Stimulated activated CD4-positive, alpha-beta T cell treated with anti-CD3 and anti-CD28 coated beads, TNF-alpha, amount 100 ng/mL, for 24 hours (primary cell): ENCODE measurements around the gene NSUN3.
"Not testable (repeated sequence)": the region's sequence is repeated elsewhere in the genome, so short reads cannot be mapped to it uniquely, and the experiment has no call there.

Experiments used
- DNase-seq, 3 experiments: peaks; one replicate each; pipeline ENCODE4 v3.0.0-alpha.2; 2020; ENCODE audit warnings: low read depth in 3 of 3

Gene NSUN3

DNA sequence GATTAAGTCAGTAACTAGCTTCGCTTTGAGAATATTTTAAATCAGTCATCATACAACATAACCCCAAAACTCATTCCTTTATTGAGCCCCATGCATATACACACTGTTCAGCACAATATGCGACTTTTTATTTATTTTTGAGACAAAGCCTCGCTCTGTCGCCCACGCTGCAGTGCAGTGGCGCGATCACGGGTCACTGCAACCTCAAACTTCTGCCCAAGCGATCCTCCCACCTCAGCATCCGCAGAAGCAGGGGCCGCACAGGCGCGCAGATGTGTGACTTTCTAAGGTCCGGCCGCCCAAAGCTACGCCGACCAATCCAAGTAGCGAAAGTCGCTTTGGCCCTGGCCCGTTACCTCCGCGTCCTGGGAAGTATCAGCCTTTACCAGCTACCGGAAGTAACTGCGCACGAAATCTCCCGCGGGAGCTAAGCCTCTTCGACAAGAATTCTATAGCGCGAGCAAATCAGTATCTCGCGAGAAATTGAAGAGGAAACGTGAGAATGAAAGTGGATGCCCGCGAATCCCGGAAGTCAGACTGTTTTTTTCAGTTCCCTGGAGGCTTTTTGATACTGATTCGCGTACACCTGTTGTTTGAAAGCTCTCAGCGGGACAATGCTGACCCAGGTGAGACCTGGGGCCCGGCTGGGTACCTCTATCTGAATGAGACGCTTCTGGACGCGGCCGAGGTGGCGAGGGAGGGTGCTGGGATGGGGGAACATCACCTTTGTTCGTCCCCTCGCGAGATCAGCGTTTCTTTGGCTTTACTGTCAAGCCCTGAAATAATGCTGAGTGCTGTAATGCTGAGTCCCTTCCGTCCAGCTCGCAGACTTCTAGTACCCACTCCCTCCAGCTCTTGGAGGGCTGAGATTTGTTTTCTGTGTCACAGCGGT, at the start of gene NSUN3, which contains the start of gene DHFR2:
TSS of gene NSUN3 (plus strand) at position 549 of the 892 bp plus-strand sequence. CDS start at position 615, 66 bp downstream.
TSS of gene DHFR2 (minus strand) at position 404 of the 892 bp plus-strand sequence. CDS start 1,405 bp downstream, outside the sequence.
- peak; percentile 60 to 78 (median 76) for DNase-seq

DNA sequence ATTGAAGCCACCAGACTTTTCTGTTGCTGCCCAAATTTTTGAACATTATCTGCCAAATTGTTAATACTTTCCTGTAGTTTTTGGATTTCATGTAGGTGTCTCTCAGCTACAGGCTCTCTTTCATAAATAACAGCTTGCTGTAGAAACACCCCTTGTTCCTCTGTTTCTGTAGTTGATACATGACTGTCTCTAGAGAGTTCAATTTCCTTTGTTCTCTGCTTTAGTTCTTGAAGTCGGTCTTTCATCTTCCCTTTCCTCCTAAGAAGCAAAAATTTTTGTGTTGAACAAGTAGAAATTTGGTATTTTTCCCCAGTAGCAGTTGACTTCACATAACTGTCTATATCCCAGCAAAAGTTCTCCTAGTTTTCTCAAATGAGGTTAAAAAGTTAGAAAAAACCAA, 47.8 kb upstream of the NSUN3 start:
- no peak for DNase-seq

DNA sequence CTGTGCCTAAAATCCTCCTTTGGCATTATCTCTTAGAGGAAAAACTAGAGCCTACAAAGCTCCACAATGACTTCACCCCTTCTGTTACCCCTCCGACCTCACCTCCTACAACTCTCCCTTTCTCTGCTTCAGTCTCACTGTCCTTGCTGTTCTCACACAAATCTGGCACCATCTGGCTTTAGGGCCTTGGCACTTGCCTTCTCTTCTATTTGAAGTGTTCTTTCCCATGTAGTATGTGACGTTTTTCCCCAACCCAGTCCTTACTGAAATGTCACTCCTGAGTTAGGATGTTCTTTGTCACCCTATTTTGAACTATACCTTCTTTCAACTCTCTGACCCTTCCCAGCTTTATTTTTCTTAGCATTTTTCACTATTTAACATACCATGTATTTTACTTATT, 43.2 kb upstream of the NSUN3 start:
- no peak for DNase-seq

DNA sequence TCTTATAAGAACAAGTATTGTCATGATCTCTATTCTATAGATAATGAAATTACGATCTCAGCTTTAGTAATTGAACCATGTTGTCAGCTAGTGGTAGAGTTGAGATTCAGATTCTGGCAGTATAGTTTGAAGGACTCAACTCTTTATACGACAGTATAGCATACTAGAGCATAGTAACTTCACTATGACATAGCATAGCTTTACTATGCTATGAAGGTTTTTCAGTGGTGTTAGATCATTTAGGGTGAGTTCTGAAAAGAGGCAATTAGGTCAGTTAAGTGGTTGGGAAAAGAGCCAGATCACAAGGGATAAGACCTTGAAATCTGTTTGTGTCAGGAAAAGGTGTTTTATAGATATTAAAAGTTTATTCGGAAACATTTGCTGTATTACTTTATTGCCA, 42.6 kb upstream of the NSUN3 start:
- no peak for DNase-seq

DNA sequence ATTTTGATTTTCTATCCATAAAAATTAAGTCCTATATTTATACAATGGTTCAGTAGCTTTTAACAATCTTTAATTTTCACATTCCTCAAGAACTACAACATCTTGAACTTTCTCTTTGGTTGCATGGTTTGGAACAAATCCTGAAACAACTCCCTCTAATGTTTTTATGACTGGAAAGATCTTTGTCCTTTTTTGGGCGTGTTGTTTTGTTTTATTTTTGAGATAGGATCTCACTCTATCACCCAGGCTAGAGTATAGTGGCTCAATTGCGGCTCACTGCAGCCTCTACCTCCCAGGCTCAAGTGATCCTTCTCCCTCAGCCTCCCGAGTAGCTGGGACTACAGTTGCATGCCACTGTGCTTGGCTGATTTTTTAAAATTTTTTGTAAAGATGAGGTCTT, 38.5 kb upstream of the NSUN3 start:
- no peak for DNase-seq

DNA sequence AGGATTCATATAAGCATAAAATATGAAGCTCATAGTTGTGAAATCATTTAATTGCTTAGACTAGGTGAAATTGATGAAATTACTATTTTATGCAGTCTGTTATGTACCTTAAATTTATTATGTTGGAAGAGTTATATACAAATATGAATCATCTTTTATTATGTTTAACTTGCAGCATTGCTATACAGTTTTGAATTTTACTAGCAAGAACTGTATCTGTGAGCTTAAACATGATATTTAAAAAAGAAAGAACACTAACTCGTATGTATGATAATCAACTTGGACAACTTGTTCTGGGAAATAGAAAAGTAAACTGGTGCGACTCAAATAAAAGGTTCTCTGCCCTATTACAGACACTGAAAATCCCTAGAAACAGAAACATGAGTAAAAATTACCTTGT, 36.2 kb upstream of the NSUN3 start:
- DNase-seq = no peak

DNA sequence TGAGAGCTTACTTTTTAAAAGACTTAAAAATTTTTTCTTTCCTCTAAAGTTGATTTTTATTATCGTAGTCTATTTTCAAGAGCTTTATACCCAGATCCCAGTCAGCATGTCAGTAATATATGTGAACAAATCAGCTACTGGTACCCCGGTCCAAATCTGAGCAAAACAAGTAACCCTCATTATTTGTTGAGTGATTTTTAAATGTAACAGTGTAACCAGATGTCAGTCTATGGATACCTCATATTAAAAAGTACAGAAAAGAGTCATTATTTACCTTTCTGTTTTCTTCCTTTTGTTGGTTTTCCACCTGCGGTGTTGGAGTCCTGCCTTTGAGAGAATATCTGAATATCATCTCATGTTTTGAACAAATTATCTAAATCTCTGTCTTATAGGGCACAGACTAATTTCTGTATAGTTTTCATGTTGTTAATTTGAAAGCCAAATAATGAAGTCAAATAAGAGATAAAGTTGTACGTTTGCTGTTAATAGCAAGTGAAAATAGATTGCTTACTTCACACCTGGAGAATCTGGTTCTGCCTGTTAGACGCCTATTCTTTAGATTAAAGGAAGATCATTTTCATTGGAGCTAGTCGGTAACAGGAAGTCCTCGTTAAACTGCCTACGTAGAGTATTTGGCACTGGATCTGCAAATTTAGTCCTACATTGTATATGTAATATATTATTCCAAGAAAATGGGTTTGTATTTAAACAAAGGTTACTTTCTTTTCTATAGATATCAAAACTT, 34.6 kb upstream of the NSUN3 start, which contains the start of gene STX19:
TSS of gene STX19 (minus strand) at position 505 of the 745 bp plus-strand sequence. CDS start 13,328 bp downstream, outside the sequence.
- DNase-seq = no peak

DNA sequence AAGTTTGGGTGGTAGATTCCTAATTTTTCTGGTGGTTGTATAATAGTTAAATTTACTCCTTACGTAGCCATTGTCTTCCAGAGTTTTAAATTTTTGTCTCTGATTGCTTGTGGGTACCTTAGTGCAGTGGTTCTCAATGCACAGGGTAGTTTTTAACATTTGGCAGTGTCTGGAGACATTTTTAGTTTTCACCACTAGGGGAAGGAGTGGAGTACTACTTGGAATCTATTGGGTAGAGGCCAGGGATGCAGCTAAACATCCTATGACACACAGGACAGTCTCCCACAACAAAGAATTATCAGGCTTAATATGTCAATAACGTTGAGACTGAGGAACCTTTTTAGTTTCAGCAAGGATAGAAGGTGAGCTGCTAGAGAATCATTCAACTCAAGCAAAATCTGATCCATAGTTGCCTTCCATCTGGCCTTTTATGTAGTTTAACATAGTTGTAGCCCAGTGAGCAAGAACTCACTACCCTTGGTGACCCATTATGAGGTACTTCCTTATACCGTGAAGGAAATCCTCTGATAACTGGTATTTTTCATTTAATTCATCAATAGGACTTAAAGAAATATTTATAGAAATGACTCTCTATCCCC, 25.9 kb upstream of the NSUN3 start:
- DNase-seq = no peak

DNA sequence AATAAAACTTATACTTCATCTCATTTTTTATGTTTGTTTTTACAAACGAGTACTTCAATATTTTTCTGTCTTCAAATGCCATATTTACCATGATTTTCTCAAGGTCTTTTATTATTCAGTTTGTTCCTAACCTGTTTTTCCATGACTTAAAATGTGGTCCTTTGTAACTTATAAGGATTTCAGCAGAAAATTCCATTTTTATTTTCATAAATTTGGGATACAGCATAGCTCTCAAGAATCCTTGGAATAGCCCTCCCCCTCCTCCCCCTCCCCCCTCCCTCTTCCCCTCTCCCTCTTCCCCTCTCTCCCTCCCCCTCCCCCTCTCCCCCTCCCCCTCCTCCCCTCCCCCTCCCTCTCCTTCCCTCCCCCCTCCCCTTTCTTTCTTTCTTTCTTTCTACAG, 19.6 kb upstream of the NSUN3 start:
- no peak for DNase-seq

DNA sequence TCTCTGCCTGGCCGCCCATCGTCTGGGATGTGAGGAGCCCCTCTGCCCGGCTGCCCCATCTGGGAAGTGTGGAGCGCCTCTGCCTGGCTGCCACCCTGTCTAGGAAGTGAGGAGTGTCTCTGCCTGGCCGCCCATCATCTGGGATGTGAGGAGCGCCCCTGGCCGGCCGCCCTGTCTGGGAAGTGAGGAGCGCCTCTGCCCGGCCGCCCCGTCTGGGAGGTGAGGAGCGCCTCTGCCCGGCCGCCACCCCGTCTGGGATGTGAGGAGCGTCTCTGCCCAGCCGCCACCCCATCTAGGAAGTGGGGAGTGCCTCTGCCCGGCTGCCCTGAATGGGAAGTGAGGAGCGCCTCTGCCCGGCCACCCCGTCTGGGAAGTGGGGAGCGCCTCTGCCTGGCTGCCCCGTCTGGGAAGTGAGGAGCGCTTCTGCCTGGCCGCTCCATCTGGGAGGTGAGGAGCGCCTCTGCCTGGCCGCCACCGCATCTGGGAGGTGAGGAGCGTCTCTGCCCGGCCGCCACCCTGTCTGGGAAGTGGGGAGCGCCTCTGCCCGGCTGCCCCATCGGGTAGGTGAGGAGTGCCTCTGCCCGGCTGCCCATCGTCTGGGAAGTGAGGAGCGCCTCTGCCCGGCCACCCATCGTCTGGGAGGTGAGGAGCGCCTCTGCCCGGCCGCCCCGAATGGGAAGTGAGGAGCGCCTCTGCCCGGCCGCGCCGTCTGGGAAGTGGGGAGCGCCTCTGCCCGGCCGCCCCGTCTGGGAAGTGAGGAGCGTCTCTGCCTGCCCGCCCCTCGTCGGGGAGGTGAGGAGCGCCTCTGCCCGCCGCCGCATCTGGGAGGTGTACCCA, 18.5 kb upstream of the NSUN3 start:
- not testable (repeated sequence) for DNase-seq

DNA sequence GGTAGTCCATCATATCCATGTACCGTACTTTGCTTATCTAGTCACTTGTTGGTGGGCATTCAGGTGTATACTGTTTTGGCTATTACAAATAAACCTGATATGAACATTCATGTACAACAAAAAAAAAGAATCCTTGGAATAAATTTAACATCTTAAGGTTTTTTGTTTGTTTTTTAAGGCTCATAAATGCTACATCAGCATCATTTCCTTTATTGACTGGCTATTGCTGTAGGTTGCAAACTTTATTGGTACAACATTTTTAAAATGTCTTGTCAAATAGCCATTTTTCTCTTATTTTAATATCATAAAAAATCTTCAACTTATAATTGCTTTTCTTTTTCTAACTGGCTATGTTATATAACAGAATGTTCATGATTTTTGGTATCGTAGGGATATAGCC, 16.3 kb upstream of the NSUN3 start:
- no peak for DNase-seq

DNA sequence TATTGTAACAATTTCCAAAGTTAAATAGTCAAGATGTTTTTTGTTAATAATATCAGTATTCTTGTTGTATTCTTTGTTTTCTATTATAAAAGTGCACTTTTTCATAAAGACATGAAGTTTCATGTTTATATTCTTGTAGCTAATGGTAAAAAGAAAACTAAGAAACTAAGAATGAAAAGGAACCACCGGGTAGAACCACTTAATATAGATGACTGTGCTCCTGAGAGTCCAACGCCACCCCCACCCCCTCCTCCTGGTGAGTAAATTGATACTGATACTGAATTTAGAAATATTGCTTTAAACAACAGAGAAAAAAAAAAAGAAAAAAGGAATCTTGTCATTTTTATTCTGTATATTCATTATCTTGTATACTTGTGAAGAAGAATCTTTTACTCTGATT, 13.6 kb upstream of the NSUN3 start:
- DNase-seq = no peak

DNA sequence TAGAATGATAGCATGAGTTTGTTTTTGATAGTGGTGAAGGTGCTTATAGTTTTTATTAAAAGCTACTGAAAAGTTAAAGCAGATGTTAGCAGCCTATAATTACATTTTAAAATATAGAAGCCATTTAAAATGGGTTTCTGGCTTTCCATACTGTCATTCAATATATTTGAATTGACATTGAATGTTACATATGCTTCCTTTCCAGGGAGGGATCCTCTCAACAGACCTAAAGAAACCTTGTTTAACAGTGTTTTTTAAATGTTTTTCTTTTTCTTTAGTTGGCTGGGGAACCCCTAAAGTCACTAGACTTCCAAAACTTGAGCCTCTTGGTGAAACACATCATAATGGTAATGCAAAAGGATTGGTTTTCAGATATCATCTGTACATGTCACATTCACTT, 12.3 kb upstream of the NSUN3 start:
- no peak for DNase-seq

DNA sequence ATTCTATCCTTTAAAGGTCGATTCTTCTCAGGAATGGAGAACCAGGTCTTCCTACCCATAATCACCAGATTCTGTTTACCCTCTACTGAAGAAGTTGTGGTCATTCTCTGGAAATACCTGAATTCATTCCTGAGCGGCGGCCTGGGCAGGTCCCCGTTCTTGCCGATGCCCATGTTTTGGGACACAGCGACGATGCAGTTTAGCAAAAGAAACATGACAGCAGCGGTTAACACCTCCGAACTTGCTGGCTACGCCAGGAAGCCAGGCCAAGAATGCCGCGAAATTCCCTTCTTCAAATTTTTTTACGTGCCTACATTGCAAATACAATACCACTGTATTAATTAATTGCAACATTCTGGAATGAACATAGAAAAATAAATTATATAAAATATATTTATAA, 1.6 kb upstream of the NSUN3 start:
- no peak for DNase-seq

DNA sequence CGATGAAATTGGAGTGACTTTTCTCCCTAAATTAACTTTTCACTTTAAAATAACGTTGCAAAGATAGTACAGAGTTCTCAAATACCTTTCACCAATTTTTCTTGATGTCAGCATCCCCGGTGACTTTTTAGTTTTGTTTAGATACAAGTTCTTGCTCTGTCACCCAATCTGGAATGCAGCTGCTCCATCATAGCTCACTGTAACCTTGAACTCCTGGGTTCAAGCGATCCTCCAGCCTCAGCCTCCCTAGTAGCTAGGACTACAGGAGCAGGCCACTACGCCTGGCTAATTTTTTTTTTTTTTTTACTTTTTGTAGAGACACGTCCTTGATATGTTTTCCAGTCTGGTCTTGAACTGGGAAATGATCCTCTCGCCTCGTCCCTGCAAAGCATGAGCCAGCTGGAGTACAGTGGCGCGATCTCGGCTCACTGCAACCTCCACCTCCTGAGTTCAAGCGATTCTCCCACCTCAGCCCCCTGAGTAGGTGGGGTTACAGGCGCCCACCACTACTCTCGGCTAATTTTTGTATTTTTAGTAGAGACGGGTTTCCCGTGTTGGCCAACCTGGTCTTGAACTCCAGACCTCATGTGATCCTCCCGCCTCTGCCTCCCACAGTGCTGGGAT, 747 bp downstream of the NSUN3 start:
- DNase-seq = no peak

DNA sequence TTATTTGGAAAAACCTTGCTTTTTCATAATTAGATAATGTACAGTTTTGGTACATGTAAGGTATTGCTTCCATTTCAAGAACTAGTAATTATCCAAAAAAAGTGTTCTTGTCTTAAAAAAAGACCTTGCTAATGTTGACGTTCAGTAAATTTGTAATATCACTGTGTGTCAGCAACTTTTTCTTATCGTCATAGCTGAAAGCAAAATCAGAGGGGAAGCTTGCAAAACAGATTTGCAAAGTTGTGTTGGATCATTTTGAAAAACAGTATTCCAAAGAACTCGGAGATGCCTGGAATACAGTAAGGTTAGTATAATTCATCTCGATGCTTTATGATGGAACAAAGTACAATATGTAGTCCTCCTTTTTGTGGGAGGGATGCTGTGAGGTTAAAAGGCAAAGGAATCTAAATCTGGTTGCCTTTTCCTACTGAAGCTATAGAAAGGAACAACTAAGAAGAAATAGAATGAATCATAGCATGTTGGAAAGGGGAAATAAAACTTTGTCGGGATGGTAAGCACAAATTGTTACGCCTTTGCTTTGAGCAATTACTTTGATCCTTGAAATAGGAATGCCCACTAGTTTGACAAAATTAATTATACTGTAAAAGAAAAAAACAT, 1.5 kb downstream of the NSUN3 start:
- no peak for DNase-seq

DNA sequence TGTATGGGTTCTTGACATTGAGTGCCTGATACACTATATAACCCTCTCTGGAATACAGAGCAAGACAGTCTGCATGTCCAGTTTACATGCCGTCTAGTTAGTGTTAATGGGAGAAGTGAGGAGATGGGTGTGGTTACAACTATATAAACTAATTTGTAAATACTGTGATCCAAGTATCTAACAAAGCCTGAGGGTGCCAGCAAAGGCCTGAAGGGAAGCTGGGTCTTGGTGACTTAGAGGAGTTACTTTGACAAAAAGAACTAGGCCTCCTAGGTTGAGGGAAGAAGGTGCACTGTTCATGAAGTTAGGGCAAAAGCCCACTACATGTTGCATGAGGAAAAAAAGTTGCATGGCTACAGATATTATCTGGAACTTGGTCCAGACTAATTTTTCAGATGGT, 2.3 kb downstream of the NSUN3 start:
- no peak for DNase-seq

DNA sequence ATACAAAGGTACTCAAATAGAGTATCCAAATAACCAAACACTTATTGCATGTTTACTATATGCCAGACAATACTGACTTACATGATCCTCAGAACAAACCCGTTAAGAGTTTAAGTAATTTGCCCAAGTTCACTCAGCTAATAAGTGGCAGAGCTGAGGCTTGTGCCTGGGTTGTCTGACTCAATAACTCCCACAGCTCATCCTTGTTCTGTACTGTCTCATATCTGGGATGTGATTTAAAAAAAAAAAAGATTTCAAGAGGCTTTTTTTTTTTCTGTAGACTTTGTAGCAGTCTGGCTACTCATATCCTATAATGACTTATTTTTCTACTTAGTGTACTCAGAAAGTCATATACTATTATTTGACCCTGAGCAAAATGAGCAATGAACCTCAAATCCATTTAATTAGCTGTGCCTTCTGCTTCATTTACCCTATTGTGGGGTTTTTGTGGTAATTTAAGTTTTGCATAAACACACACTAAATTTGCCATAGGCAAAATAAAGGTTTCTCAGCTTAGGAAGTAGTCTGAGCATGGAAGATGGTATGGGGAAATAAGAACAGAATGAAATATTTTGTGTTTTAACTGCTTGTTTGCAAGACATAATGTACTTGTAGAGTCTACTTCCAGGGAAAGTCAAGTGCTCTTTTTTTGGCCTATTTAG, 3.1 kb downstream of the NSUN3 start:
- DNase-seq = no peak

DNA sequence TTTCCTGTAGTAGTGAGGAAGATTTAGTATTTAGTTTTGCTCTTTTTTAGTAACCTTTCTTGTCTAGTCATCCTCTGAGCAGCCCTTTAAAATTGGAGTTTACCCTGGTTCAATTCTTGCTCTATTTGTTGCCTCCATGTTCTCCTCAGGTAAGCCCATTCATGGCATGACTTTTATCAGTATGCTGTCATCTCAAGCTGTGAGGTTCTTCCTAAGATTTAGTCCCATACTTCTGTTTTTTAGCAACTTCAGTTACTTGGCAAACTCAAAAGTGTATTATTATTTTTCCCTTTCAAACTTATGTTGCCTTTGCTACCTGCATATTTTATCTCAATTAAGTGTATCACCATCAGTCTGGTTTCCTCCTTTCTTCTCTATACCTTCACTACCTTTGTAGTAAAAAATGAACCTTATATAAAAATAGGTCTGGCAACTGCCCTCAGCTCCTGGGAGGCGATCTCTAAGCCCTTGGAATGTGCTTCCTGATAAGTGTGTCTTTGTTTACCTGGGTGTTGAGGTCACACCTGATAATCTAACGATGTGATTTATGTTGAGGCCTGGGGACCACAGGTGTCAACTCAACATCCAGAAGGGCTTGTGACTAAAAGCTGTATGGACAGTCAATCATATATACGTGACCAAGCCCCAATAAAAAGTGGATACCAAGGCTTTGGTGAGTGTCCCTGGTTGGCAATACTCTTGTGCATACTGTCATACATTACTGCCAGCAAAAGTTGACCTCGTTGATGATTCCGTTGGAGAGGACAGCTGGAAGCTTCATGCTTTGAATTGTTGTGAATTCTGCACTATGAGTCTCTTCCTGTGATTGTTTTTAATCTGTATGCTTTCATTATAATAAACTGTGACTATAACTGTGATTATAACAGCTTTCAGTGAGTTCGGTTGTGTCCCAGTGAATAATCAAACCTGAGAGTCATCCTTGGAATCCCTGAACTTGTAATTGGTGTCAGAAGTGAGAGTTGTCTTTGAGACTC, 3.9 kb downstream of the NSUN3 start:
- DNase-seq = no peak
